LNCAP (cell line): ENCODE data around the gene ZNF43.
A peak's percentile ranks its signal among the peaks of the same experiment; 100 is the strongest.

Experiments used
- CTCF ChIP-seq: fragments of 450-650 bp; IDR thresholded peaks from 2 replicates; pipeline ENCODE4 v1.5.1; 2017; ENCODE audit warnings: mild to moderate bottlenecking

ZNF43 gene

GRCh38 chr19:21835810-21836444 is at the start of gene ZNF43:
TSS of gene ZNF43 (minus strand) at chr19:21836182. CDS start at chr19:21836038, 144 bp downstream.
- no peak for TF ChIP-seq CTCF

GRCh38 chr19:21883516-21883915 is 47.5 kb upstream of the ZNF43 start:
- no peak for TF ChIP-seq CTCF

- TF ChIP-seq CTCF = peak; percentile 32; the same call in 1 of the 2 replicates
Measured at GRCh38 chr19:21880761-21881160, 44.8 kb upstream of the ZNF43 start.

- no peak for TF ChIP-seq CTCF
Measured at GRCh38 chr19:21878646-21879045, 42.7 kb upstream of the ZNF43 start.

- no peak for TF ChIP-seq CTCF
Measured at GRCh38 chr19:21877976-21878375, 42.0 kb upstream of the ZNF43 start.

- TF ChIP-seq CTCF = no peak
Measured at GRCh38 chr19:21856773-21857514, 21.0 kb upstream of the ZNF43 start.

- TF ChIP-seq CTCF = no peak
Measured at GRCh38 chr19:21851596-21852345, 15.8 kb upstream of the ZNF43 start.
